GM23338 (cell line): ENCODE results near the gene ATP8A2. TPM values are rescaled to one million over a fixed set of nuclear protein-coding genes. Genes with fewer than 3 reads are reported as not detected.

Experiments
- ATAC-seq: fragments of 200-7000 bp; cut with Tn5 transposase; 3 replicates; pipeline ENCODE4 v1.9.1; 2020
- DNase-seq: peaks from one replicate; pipeline ENCODE4 v3.0.0-alpha.2; 2015; ENCODE audit warnings: low spot score
- H2AFZ ChIP-seq: fragments of 200-600 bp; sonication (generic); 2 replicates; pipeline ENCODE4 v1.8.0; 2016; ENCODE audit warnings: antibody characterized with exemption, mild to moderate bottlenecking, moderate library complexity
- H3F3A ChIP-seq: fragments of 200-600 bp; sonication (generic); replicated peaks from 2 replicates; pipeline ENCODE4 v1.8.0; 2017; ENCODE audit warnings: antibody characterized with exemption, mixed run types, low read depth
- H3K27ac ChIP-seq: fragments of 200-600 bp; sonication (generic); 2 replicates; pipeline ENCODE4 v1.6.1; 2016; ENCODE audit warnings: low read depth
- H3K27me3 ChIP-seq: fragments of 200-600 bp; sonication (generic); 2 replicates; pipeline ENCODE4 v1.8.0; 2016; ENCODE audit warnings: mild to moderate bottlenecking, mixed run types, moderate library complexity; ENCODE audit not compliant: insufficient read depth
- H3K36me3 ChIP-seq: fragments of 200-600 bp; sonication (generic); 2 replicates; pipeline ENCODE4 v1.8.0; 2016; ENCODE audit warnings: mild to moderate bottlenecking; ENCODE audit not compliant: insufficient read depth
- H3K4me1 ChIP-seq: fragments of 200-600 bp; sonication (generic); 2 replicates; pipeline ENCODE4 v1.8.0; 2016; ENCODE audit warnings: mild to moderate bottlenecking, moderate library complexity; ENCODE audit not compliant: insufficient read depth
- H3K4me2 ChIP-seq: fragments of 200-600 bp; sonication (generic); 2 replicates; pipeline ENCODE4 v1.7.1; 2017; ENCODE audit warnings: mixed run types
- H3K4me3 ChIP-seq: fragments of 200-600 bp; sonication (generic); 2 replicates; pipeline ENCODE4 v1.6.1; 2016; ENCODE audit warnings: mixed run types
- H3K79me2 ChIP-seq: fragments of 200-600 bp; sonication (generic); replicated peaks from 2 replicates; pipeline ENCODE4 v1.8.0; 2017; ENCODE audit warnings: mild to moderate bottlenecking; ENCODE audit not compliant: insufficient read depth
- H3K9me2 ChIP-seq: fragments of 200-600 bp; sonication (generic); 2 replicates; pipeline ENCODE4 v1.8.0; 2017; ENCODE audit not compliant: insufficient read depth
- H4K20me1 ChIP-seq: fragments of 200-600 bp; sonication (generic); replicated peaks from 2 replicates; pipeline ENCODE4 v1.8.0; 2017; ENCODE audit warnings: mild to moderate bottlenecking; ENCODE audit not compliant: insufficient read depth
- H3K27ac Mint-ChIP-seq: 2 replicates; pipeline ENCODE4 v1.8.0; 2020; ENCODE audit warnings: inconsistent platforms, mild to moderate bottlenecking, moderate library complexity, mixed read lengths
- H3K27me3 Mint-ChIP-seq: 3 replicates; pipeline ENCODE4 v1.8.0; 2022; ENCODE audit warnings: low read depth, mild to moderate bottlenecking, moderate library complexity, mixed read lengths, inconsistent platforms; ENCODE audit not compliant: insufficient read depth, poor library complexity
- H3K36me3 Mint-ChIP-seq: 3 replicates; pipeline ENCODE4 v1.8.0; 2021; ENCODE audit warnings: low read depth, mild to moderate bottlenecking, inconsistent platforms, moderate library complexity, mixed read lengths
- H3K4me1 Mint-ChIP-seq: 3 replicates; pipeline ENCODE4 v1.8.0; 2020; ENCODE audit warnings: mild to moderate bottlenecking, inconsistent platforms, mixed read lengths
- H3K4me3 Mint-ChIP-seq: 3 replicates; pipeline ENCODE4 v1.8.0; 2021; ENCODE audit warnings: moderate library complexity, mild to moderate bottlenecking, inconsistent platforms, mixed read lengths
- H3K9me3 Mint-ChIP-seq: 3 replicates; pipeline ENCODE4 v1.8.0; 2020; ENCODE audit warnings: moderate library complexity, mild to moderate bottlenecking, inconsistent platforms, mixed read lengths
- CREB1 ChIP-seq: fragments of 250-450 bp; sonication (Bioruptor Pico); IDR thresholded peaks from 2 replicates; pipeline ENCODE4 v1.5.0; 2020; ENCODE audit warnings: low read depth, mild to moderate bottlenecking, moderate library complexity
- EZH2 ChIP-seq: fragments of 200-600 bp; sonication (generic); IDR thresholded peaks from one replicate; pipeline ENCODE4 v1.8.0; 2017; ENCODE audit warnings: antibody characterized with exemption, mild to moderate bottlenecking, low read depth; ENCODE audit not compliant: unreplicated experiment
- EZH2phosphoT487 ChIP-seq: fragments of 200-600 bp; sonication (generic); IDR thresholded peaks from one replicate; pipeline ENCODE4 v1.8.1; 2018; ENCODE audit warnings: antibody characterized with exemption; ENCODE audit not compliant: unreplicated experiment
- NANOG ChIP-seq: IDR thresholded peaks from 2 replicates; pipeline ENCODE4 v1.6.1; 2016; ENCODE audit warnings: antibody characterized with exemption, borderline replicate concordance
- POLR2AphosphoS5 ChIP-seq: IDR thresholded peaks from 2 replicates; pipeline ENCODE4 v1.6.1; 2016; ENCODE audit warnings: antibody characterized with exemption, low read depth
- STAT1 ChIP-seq: IDR thresholded peaks from one replicate; pipeline ENCODE4 v1.6.1; 2016; ENCODE audit warnings: antibody characterized with exemption; ENCODE audit not compliant: unreplicated experiment
- ZNF331 ChIP-seq: fragments of 250-450 bp; sonication (Bioruptor Pico); IDR thresholded peaks from 2 replicates; pipeline ENCODE4 v1.5.0; 2020; ENCODE audit warnings: low read depth, mild to moderate bottlenecking, moderate library complexity
- polyA plus RNA-seq: library from polyadenylated mRNA; unstranded; fragments of >200 nt; fragmentation: Nextera tagmentation; extraction: Ambion mirVana; gene quantifications from 2 replicates; pipeline ENCODE4 v1.2.1, GENCODE V29; 2016
- total RNA-seq: library from RNA; depleted of rRNA; stranded (reverse); fragments of >200 nt; shearing (Covaris generic); gene quantifications from 2 replicates; pipeline ENCODE4 v1.2.3, GENCODE V29; 2014
- TF ChIP-seq, protein P1 (sequence below), 2 experiments: fragments of 200-600 bp in 1 of 2; sonication (generic) in 1 of 2; conservative IDR thresholded peaks; 2 replicates each; pipeline versions ENCODE4 v1.5.1 to v1.6.1; 2016 to 2017; ENCODE audit warnings: antibody characterized with exemption in 2 of 2, low read depth in 2 of 2, mild to moderate bottlenecking in 2 of 2, moderate library complexity in 1 of 2
- TF ChIP-seq, protein P2 (sequence below): IDR thresholded peaks from one replicate; pipeline ENCODE4 v1.6.1; 2018; ENCODE audit warnings: antibody characterized with exemption; ENCODE audit not compliant: unreplicated experiment

Gene ATP8A2
- total and polyA plus RNA-seq, 2 experiments from 2014 or later = 5.7 to 8.8 TPM

DNA sequence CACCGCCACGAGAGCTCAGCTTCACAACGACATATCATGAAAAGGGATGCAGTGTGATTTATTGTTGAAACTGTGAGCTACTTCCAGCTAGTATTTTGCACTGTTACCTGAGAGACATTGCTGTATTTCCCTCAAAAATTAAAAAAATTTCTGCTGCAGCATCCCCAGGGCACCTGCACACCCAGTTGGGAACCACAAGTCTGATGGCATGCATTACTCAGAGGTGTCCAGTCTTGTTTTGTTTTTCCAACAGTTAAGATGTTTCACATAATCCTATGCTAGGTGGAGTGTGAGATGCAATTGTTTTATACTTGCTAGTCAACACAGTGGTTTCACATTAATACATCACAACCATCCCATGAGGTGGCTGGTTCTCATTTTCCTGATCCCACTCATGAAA lies 394.8 kb downstream of the ATP8A2 start:
- DNase-seq (no peak), ATAC-seq (no peak)
- H3K4me2 ChIP-seq = no peak overlapping the region
- H2AFZ ChIP-seq = no peak overlapping the region
- H3K27me3 ChIP-seq = no peaks in the 10 kb centered on the region
- no peak overlapping the region for H3K27ac Mint-ChIP-seq
- H3K9me3 Mint-ChIP-seq = no peaks in the 10 kb centered on the region
- H3K4me3 Mint-ChIP-seq = no peak overlapping the region
- no peak overlapping the region for H3K27ac ChIP-seq
- peaks cover 42% of the 10 kb centered on the region for H3K4me1 Mint-ChIP-seq
- H3K4me3 ChIP-seq = no peak overlapping the region
- no peaks in the 10 kb centered on the region for H4K20me1 ChIP-seq
- H3K36me3 Mint-ChIP-seq = no peaks in the 10 kb centered on the region; the same call in 2 of the 3 replicates
- H3K9me2 ChIP-seq = no peaks in the 10 kb centered on the region
- H3K4me1 ChIP-seq = peaks cover 29% of the 10 kb centered on the region
- no peaks in the 10 kb centered on the region for H3F3A ChIP-seq
- TF ChIP-seq, protein P1, sequence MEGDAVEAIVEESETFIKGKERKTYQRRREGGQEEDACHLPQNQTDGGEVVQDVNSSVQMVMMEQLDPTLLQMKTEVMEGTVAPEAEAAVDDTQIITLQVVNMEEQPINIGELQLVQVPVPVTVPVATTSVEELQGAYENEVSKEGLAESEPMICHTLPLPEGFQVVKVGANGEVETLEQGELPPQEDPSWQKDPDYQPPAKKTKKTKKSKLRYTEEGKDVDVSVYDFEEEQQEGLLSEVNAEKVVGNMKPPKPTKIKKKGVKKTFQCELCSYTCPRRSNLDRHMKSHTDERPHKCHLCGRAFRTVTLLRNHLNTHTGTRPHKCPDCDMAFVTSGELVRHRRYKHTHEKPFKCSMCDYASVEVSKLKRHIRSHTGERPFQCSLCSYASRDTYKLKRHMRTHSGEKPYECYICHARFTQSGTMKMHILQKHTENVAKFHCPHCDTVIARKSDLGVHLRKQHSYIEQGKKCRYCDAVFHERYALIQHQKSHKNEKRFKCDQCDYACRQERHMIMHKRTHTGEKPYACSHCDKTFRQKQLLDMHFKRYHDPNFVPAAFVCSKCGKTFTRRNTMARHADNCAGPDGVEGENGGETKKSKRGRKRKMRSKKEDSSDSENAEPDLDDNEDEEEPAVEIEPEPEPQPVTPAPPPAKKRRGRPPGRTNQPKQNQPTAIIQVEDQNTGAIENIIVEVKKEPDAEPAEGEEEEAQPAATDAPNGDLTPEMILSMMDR (conservative IDR thresholded peaks at IDR 0.05; ENCODE audit: low read depth in 2 of 2) = no peak
- TF ChIP-seq ZNF331 (CRISPR knock-in tag) (no peak), STAT1 (no peak), CREB1 (CRISPR knock-in tag) (no peak), POLR2AphosphoS5 (no peak)
- TF ChIP-seq, protein P2, sequence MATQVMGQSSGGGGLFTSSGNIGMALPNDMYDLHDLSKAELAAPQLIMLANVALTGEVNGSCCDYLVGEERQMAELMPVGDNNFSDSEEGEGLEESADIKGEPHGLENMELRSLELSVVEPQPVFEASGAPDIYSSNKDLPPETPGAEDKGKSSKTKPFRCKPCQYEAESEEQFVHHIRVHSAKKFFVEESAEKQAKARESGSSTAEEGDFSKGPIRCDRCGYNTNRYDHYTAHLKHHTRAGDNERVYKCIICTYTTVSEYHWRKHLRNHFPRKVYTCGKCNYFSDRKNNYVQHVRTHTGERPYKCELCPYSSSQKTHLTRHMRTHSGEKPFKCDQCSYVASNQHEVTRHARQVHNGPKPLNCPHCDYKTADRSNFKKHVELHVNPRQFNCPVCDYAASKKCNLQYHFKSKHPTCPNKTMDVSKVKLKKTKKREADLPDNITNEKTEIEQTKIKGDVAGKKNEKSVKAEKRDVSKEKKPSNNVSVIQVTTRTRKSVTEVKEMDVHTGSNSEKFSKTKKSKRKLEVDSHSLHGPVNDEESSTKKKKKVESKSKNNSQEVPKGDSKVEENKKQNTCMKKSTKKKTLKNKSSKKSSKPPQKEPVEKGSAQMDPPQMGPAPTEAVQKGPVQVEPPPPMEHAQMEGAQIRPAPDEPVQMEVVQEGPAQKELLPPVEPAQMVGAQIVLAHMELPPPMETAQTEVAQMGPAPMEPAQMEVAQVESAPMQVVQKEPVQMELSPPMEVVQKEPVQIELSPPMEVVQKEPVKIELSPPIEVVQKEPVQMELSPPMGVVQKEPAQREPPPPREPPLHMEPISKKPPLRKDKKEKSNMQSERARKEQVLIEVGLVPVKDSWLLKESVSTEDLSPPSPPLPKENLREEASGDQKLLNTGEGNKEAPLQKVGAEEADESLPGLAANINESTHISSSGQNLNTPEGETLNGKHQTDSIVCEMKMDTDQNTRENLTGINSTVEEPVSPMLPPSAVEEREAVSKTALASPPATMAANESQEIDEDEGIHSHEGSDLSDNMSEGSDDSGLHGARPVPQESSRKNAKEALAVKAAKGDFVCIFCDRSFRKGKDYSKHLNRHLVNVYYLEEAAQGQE = no peak
- no peaks in the 10 kb centered on the region for H3K36me3 ChIP-seq
- H3K27me3 Mint-ChIP-seq = peaks cover 4% of the 10 kb centered on the region
- H3K79me2 ChIP-seq = no peaks in the 10 kb centered on the region

DNA sequence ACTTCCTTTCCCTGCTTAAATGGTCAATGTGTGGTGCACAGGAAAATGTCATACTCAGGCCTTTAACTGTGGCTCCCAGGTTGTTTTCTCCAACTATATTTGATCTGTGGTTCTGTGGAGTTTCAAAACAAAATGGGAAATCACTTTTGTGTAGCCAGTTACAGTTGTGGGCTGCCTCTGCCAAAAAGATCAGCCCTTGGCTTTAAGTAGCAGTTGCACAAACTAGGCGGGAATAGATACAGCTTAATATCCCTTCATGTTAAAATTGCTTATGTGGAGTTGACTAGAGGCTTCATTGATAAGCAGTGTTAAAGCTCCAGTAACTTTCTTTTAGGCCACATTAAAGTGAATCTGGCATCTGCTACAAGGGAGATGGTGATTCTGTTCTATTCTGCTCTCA lies 395.2 kb downstream of the ATP8A2 start:
- H3K36me3 ChIP-seq = no peaks in the 10 kb centered on the region
- no peak overlapping the region for H3K27ac ChIP-seq
- H3K27me3 Mint-ChIP-seq = peaks cover 3% of the 10 kb centered on the region
- peaks cover 33% of the 10 kb centered on the region for H3K4me1 ChIP-seq
- H3K4me3 ChIP-seq = no peak overlapping the region
- H3K4me2 ChIP-seq = no peak overlapping the region
- no peak overlapping the region for H2AFZ ChIP-seq
- ATAC-seq = no peak
- H3F3A ChIP-seq = no peaks in the 10 kb centered on the region
- no peaks in the 10 kb centered on the region; the same call in 2 of the 3 replicates for H3K36me3 Mint-ChIP-seq
- no peaks in the 10 kb centered on the region for H3K9me2 ChIP-seq
- H3K4me3 Mint-ChIP-seq = no peak overlapping the region
- no peaks in the 10 kb centered on the region for H4K20me1 ChIP-seq
- no peak for TF ChIP-seq POLR2AphosphoS5
- TF ChIP-seq EZH2 = no peak
- no peak for TF ChIP-seq NANOG
- TF ChIP-seq EZH2phosphoT487 = no peak
- H3K9me3 Mint-ChIP-seq = no peaks in the 10 kb centered on the region
- H3K27ac Mint-ChIP-seq = no peak overlapping the region
- no peaks in the 10 kb centered on the region for H3K27me3 ChIP-seq
- H3K4me1 Mint-ChIP-seq = peaks cover 46% of the 10 kb centered on the region
- H3K79me2 ChIP-seq = no peaks in the 10 kb centered on the region
- no peak for DNase-seq
